Hindlimb muscle (tissue), 1 donor: ENCODE results near the gene ADGRF3. TPM values are rescaled to one million over a fixed set of nuclear protein-coding genes. Genes with fewer than 3 reads are reported as not detected.
"Not testable (repeated sequence)": the region's sequence is repeated elsewhere in the genome, so short reads cannot be mapped to it uniquely, and the experiment has no call there.

Experiments used
- DNase-seq: peaks from one replicate; pipeline ENCODE4 v3.0.0-alpha.2; 2013
- polyA plus RNA-seq: library from polyadenylated mRNA; unstranded; fragments of 120-200 nt; gene quantifications from one replicate; pipeline ENCODE4 v1.2.1, GENCODE V29; 2013; ENCODE audit not compliant: insufficient read length

Gene ADGRF3, protein sequence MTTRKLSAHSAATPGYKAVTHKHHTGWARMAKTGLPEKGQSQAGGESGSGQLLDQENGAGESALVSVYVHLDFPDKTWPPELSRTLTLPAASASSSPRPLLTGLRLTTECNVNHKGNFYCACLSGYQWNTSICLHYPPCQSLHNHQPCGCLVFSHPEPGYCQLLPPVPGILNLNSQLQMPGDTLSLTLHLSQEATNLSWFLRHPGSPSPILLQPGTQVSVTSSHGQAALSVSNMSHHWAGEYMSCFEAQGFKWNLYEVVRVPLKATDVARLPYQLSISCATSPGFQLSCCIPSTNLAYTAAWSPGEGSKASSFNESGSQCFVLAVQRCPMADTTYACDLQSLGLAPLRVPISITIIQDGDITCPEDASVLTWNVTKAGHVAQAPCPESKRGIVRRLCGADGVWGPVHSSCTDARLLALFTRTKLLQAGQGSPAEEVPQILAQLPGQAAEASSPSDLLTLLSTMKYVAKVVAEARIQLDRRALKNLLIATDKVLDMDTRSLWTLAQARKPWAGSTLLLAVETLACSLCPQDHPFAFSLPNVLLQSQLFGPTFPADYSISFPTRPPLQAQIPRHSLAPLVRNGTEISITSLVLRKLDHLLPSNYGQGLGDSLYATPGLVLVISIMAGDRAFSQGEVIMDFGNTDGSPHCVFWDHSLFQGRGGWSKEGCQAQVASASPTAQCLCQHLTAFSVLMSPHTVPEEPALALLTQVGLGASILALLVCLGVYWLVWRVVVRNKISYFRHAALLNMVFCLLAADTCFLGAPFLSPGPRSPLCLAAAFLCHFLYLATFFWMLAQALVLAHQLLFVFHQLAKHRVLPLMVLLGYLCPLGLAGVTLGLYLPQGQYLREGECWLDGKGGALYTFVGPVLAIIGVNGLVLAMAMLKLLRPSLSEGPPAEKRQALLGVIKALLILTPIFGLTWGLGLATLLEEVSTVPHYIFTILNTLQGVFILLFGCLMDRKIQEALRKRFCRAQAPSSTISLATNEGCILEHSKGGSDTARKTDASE
- polyA plus RNA-seq, result 0.58 TPM

DNA sequence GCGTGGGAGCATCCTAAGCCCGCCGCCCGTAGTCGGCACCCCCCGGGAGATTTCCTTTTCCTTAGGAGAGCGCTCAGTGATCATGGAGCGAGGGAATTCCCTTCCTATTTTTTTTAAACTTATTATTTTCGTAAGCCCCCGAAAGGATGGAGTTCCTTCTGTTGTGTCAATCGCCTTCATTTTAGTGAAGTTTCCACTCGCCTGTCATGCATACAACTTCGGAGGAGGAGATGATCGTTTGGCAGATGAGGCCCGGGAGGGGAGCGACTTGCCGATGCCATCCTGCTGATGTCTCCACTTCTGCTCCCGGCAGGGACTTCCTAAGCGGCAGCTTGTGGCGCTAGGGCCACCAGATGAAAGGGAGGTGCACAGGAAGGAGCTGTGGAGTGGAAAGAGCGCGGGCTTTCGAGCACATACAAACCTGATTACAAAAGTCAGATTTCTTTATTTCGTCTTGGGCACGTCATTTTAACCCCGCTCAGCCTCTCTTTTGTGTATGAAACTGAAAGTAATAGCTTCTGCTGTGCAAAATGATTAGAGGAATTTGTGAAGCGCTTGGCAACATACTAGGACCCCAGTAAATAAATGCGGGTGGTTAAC lies at the start of gene ADGRF3:
Gene ADGRF3, minus strand, starts transcription at position 336 of the 600 bp plus-strand sequence. CDS start 555 bp downstream, outside the sequence.
- DNase-seq, result peak; percentile 32

- no peak for DNase-seq
Measured at GRCh38 chr2:26395394-26395793, 48.8 kb upstream of the ADGRF3 start.

DNA sequence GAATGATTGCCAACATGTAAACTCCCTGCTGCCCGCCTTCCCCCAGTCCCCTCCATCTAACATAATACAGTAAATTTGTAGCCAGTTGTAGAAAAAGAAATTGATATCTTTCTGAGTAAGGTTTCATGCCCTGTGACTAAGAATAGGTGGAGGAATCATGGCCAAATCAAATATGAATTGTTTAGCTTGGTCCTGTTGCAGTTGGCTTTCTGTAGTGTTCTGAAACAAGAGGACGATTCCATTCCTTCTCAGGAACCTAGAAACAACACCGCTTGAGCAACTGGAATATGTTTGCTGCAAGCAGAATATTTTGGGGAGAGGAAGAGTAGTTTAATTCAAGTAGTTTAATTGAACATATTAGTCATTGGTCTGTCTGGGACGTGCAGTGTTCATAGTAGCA lies 48.1 kb upstream of the ADGRF3 start:
- DNase-seq, result no peak

- DNase-seq, result no peak
Measured at GRCh38 chr2:26387189-26387588, 40.6 kb upstream of the ADGRF3 start.

- DNase-seq, result no peak
Measured at GRCh38 chr2:26384597-26384996, 38.0 kb upstream of the ADGRF3 start.

DNA sequence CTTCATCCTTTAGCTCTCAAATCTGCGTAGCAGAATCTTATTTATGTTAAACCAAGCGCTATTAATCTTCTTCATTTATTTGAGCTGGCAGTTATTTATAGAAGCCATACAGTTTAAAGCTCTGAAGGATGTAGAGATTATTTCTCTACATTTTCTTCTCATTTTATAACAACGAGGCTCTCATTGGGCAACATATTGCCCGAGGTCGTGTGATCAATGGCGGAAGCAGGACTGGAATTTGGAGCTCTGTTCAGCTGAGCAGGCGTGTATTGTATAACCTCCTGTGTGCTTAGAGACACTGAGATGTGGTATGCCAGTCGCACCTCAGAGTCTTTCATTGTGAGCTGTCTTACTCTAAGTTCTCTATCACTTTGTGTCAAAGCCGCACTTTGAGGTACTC lies 37.6 kb upstream of the ADGRF3 start:
- DNase-seq, result no peak

GRCh38 chr2:26382564-26382963 lies 36.0 kb upstream of the ADGRF3 start:
- no peak for DNase-seq

GRCh38 chr2:26380281-26380680 lies 33.7 kb upstream of the ADGRF3 start:
- no peak for DNase-seq

GRCh38 chr2:26376799-26377198 lies 30.2 kb upstream of the ADGRF3 start:
- DNase-seq, result no peak

- not testable (repeated sequence) for DNase-seq
Measured at GRCh38 chr2:26370909-26371308, 24.3 kb upstream of the ADGRF3 start.

GRCh38 chr2:26369664-26370063 lies 23.1 kb upstream of the ADGRF3 start:
- DNase-seq, result not testable (repeated sequence)

DNA sequence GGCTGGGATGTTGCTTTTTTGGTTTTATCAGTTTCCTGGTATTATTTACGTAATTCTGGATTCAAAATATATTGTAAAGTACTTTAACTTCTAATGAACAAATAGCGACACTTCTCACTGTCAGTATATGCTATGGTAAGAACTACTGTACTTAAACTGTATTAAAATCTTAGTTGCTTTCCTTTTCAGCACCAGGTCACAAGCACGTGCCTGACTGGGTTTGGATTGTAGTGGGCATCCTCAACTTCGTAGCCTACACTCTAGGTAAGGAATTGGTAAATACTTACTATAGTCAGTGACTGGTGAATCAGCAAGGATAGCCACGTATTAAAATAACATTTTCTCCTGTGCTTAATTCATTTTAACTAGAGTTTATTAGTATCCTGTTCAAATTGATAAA lies 20.4 kb upstream of the ADGRF3 start:
- DNase-seq, result no peak

GRCh38 chr2:26364669-26365068 lies 18.1 kb upstream of the ADGRF3 start:
- DNase-seq, result no peak

DNA sequence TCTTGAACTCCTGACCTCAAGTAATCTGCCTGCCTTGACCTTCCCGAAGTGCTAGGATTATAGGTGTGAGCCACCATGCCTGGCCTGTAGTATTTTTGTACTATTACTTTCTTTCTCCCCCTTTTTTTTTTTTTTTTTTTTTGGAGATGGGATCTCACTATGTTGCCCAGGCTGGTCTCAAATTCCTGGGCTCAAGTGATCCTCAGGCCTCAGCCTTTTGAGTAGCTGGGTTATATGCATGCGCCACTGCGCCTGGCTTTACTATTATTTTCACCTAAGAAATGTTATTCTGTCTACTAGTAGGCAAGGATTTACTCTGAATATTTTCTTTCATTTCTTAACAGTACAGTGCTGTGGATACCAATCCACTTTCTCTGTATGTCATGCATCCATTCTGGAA lies 17.4 kb upstream of the ADGRF3 start:
- DNase-seq, result no peak

DNA sequence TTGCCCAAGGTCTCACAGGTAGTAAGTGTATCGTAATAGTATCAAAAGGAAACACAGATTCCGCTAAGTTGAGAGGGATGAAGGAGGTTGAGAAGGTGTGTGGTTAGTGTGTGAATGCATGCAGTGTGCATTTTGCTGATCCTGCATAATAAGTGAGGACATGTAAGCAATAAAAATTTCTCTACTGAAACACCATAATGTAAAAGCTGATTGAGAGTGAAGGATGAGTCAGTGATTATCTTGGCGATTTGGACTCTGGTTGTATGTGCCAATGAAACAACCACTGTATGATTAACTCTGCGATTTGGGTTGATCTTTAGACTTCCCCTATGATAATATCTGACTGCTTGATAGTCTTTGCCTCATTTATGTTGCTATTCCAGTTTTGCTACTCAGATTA lies 16.7 kb upstream of the ADGRF3 start:
- DNase-seq, result no peak

DNA sequence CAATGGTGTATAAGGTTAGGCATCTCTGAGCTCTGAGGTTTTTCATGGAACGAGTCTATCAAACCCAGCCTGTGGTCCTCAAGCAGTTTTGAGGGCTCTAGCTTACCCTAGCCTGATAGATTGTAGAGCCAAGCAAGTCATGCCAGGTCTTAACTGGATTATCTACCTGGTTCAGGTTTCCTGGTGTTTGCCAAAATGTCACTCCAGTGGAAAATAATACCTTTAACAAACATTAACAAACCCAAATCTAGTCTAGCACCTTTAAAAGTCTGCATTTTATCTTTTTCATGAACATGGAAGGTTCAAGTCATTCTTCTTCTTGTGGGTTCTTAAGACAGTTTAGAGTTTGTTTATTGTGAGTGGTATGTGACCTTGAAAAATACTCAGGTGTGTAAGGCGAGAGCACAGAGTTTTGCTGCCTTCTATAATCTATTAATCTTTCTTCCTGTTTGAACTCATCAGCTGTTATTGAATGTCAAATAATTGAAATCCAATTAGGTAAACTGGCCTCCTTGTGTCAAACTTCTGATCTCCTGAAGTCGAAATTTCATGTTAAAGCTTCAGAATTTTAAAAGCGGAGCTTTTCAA lies 13.4 kb upstream of the ADGRF3 start:
- DNase-seq, result no peak

DNA sequence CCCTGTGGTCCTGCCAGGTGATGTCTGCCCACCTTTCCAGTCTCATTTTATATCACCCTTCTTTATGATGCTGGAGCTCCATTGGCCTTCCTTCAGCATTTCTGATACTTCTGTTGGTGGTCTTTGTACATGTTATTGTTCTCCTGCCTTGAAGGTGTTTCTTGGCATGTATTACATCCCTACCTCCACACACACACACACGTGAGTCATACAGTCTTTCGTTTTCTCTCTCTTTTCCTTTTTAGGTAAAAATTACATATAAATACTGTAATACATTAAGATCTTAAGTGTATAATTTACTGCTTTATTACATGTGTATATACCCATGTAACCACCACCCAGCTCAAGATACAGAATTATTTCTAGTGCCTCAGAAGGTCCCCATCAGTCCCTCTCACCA lies 10.2 kb upstream of the ADGRF3 start:
- no peak for DNase-seq

GRCh38 chr2:26356111-26356510 lies 9.5 kb upstream of the ADGRF3 start:
- no peak for DNase-seq

DNA sequence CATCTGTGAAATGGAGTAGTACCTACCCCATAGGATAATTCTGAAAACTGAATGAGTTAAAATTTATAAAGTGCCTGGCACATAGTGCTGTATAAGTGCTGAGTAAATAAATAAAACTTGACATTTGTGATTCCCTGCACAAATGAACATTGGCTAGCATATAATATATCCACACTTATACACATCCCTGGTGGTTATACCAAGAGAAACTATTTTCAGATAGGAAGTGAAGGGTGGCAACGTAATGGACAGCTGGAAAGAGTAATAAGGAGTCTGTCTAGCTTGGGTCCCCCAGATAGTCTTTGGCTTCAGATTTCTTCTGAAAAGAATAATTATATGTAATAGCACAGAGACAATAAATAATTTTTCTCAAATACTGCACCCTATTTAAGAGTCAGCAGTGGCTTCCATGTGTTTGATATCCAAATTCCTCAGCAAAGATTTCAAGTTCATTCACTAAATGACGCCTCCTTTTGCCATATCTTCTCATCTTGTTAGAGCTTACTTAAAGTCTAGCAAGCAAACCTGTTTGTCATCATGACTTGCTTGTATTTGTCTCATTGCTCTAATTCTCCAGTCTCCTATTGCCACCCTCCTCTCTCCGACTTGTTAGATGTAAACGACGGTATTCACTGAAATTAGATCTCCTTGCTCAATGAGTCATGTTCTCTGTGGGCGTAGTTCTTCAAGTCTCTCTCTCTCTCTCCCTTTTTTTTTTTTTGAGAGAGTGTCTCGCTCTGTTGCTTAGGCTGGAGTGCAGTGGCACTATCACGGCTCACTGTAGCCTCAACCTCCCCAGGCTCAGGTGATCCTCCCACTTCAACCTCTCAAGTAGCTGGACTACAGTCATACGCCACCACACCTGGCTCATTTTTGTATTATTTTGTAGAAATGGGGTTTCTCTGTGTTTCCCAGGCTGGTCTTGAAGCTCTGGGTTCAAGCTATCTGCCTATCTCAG lies 8.7 kb upstream of the ADGRF3 start:
- DNase-seq, result no peak

GRCh38 chr2:26354469-26354868 lies 7.9 kb upstream of the ADGRF3 start:
- DNase-seq, result not testable (repeated sequence)

- no peak for DNase-seq
Measured at GRCh38 chr2:26352892-26353291, 6.3 kb upstream of the ADGRF3 start.
